Measurements from ENCODE around the gene MRPL20.

The MRPL20 gene

GRCh38 chr1:1411626-1412025 lies 4.5 kb upstream of the MRPL20 start:
- TF ChIP-seq CREB1 (IDR thresholded peaks at IDR 0.05; ENCODE audit: low read depth) (no peak), EP300 (IDR thresholded peaks at IDR 0.05; ENCODE audit: borderline replicate concordance) (no peak), MAX (IDR thresholded peaks at IDR 0.05) (no peak), TEAD4 (IDR thresholded peaks at IDR 0.05) (no peak), FOXM1 (IDR thresholded peaks at IDR 0.05; ENCODE audit: borderline replicate concordance, low read depth) (no peak), YY1 (IDR thresholded peaks at IDR 0.05; ENCODE audit: low read depth) (no peak), CEBPB (IDR thresholded peaks at IDR 0.05) (no peak), TAF1 (IDR thresholded peaks at IDR 0.05; ENCODE audit: low read depth) (no peak), RAD21 (IDR thresholded peaks at IDR 0.05; ENCODE audit: low read depth) (no peak), NFIC (IDR thresholded peaks at IDR 0.05) (no peak), ZBTB7A (IDR thresholded peaks at IDR 0.05; ENCODE audit: low read depth) (no peak), TCF12 (IDR thresholded peaks at IDR 0.05; ENCODE audit: low read depth) (no peak), EGR1 (IDR thresholded peaks at IDR 0.05) (no peak)
- TF ChIP-seq, protein P1, sequence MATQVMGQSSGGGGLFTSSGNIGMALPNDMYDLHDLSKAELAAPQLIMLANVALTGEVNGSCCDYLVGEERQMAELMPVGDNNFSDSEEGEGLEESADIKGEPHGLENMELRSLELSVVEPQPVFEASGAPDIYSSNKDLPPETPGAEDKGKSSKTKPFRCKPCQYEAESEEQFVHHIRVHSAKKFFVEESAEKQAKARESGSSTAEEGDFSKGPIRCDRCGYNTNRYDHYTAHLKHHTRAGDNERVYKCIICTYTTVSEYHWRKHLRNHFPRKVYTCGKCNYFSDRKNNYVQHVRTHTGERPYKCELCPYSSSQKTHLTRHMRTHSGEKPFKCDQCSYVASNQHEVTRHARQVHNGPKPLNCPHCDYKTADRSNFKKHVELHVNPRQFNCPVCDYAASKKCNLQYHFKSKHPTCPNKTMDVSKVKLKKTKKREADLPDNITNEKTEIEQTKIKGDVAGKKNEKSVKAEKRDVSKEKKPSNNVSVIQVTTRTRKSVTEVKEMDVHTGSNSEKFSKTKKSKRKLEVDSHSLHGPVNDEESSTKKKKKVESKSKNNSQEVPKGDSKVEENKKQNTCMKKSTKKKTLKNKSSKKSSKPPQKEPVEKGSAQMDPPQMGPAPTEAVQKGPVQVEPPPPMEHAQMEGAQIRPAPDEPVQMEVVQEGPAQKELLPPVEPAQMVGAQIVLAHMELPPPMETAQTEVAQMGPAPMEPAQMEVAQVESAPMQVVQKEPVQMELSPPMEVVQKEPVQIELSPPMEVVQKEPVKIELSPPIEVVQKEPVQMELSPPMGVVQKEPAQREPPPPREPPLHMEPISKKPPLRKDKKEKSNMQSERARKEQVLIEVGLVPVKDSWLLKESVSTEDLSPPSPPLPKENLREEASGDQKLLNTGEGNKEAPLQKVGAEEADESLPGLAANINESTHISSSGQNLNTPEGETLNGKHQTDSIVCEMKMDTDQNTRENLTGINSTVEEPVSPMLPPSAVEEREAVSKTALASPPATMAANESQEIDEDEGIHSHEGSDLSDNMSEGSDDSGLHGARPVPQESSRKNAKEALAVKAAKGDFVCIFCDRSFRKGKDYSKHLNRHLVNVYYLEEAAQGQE (IDR thresholded peaks at IDR 0.05; ENCODE audit: low read depth) = no peak
- TF ChIP-seq, protein P2, sequence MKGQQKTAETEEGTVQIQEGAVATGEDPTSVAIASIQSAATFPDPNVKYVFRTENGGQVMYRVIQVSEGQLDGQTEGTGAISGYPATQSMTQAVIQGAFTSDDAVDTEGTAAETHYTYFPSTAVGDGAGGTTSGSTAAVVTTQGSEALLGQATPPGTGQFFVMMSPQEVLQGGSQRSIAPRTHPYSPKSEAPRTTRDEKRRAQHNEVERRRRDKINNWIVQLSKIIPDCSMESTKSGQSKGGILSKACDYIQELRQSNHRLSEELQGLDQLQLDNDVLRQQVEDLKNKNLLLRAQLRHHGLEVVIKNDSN (IDR thresholded peaks at IDR 0.05) = no peak

DNA sequence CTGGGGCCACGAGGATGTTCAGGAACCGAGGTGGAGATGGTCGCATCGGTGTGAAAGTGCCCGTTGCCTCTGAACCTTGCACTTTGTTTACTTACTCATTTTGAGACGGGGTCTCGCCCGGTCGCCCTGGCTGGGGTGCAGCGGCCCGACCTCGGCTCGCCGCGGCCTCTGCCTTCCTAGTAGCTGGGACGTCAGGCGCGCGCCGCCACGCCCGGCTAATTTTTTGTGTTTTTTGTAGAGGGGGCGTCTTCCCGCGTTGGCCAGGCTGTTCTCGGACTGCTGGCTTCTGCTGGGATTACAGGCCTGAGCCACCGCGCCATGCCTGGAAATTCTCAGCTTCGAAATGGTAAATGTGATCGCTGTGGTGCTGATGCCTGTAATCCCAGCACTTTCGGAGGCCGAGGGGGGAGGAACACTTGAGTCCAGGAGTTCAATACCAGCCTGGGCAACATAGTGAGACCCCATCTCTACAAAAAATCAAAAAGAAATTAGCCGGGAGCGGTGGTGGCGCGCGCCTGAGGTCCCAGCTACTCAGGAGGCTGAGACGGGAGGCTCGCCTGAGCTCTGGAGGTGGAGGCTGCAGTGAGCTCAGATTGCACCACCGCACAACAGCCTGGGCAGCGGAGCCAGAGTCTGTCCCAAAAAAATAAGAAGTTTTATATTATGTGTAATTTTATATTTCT lies 684 bp upstream of the MRPL20 start:
- no peak for TF ChIP-seq RAD21 (IDR thresholded peaks at IDR 0.05; ENCODE audit: low read depth)
- no peak for TF ChIP-seq YY1 (IDR thresholded peaks at IDR 0.05; ENCODE audit: low read depth)
- TF ChIP-seq CEBPB (IDR thresholded peaks at IDR 0.05) = no peak
- TF ChIP-seq NFIC (IDR thresholded peaks at IDR 0.05) = no peak
- no peak for TF ChIP-seq TEAD4 (IDR thresholded peaks at IDR 0.05)
- TF ChIP-seq CREB1 (IDR thresholded peaks at IDR 0.05; ENCODE audit: low read depth) = no peak
- no peak for TF ChIP-seq TCF12 (IDR thresholded peaks at IDR 0.05; ENCODE audit: low read depth)
- TF ChIP-seq TAF1 (IDR thresholded peaks at IDR 0.05; ENCODE audit: low read depth) = no peak
- TF ChIP-seq EGR1 (IDR thresholded peaks at IDR 0.05) = no peak
- TF ChIP-seq, protein P1 (IDR thresholded peaks at IDR 0.05; ENCODE audit: low read depth) = no peak
- TF ChIP-seq FOXM1 (IDR thresholded peaks at IDR 0.05; ENCODE audit: borderline replicate concordance, low read depth) = no peak
- no peak for TF ChIP-seq EP300 (IDR thresholded peaks at IDR 0.05; ENCODE audit: borderline replicate concordance)
- no peak for TF ChIP-seq MAX (IDR thresholded peaks at IDR 0.05)
- TF ChIP-seq, protein P2 (IDR thresholded peaks at IDR 0.05) = no peak
- TF ChIP-seq ZBTB7A (IDR thresholded peaks at IDR 0.05; ENCODE audit: low read depth) = no peak

DNA sequence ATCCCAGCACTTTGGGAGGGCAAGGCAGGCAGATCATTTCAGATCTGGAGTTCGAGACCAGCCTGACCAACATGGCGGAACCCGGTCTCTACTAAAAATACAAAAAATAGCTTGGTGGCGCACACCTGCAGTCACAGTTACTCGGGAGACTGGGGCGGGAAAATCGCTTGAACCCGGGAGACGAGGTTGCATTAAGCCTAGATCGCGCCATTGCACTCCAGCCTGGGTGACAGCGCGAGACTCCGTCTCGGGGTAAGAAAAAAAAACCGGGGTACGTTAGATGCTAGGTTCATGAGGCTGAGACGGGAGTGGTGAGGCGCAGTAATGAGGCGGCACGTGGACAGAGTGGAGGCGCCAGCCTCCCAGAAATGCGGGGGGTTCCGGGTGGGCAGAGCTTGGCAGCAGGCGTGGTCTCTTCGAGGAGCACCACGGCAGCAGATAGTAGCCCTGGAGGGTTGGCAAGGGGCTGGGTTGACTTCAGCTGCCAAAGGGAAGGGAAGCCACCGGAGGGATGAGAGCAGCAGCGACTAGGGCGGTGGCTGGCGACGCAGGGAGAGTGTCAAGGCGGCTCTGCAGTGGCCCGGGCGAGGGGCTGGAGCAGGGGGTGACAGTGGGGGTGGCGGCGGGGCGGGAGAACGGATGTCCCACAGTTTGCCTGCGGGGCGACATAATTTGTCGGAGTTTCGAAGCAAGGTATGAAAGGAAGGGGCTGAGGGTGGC lies 832 bp downstream of the MRPL20 start:
- no peak for TF ChIP-seq RAD21 (IDR thresholded peaks at IDR 0.05; ENCODE audit: low read depth)
- TF ChIP-seq YY1 (IDR thresholded peaks at IDR 0.05; ENCODE audit: low read depth) = no peak

DNA sequence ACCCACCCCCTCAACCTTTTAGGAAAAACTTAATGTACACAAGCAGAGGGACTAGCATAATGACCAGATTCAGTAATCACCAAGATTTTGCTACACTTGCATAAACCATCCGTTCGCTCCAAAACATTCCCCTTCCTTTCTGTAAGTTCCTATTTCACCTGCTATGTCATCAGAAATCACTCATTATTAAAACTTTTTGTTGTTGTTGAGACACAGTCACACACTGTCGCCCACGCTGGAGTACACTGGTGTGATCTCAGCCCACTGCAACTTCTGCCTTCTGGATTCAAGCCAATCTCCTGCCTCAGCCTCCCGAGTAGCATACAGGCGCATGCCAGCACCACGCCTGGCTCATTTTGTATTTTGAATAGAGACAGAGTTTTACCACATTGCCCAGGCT lies 3.4 kb downstream of the MRPL20 start:
- TF ChIP-seq, protein P1 (IDR thresholded peaks at IDR 0.05; ENCODE audit: low read depth) = no peak
- TF ChIP-seq YY1 (IDR thresholded peaks at IDR 0.05; ENCODE audit: low read depth) = no peak
- no peak for TF ChIP-seq EGR1 (IDR thresholded peaks at IDR 0.05)
- TF ChIP-seq CEBPB (IDR thresholded peaks at IDR 0.05) = no peak
- TF ChIP-seq CREB1 (IDR thresholded peaks at IDR 0.05; ENCODE audit: low read depth) = no peak
- TF ChIP-seq TEAD4 (IDR thresholded peaks at IDR 0.05) = no peak
- TF ChIP-seq MAX (IDR thresholded peaks at IDR 0.05) = no peak
- no peak for TF ChIP-seq NFIC (IDR thresholded peaks at IDR 0.05)
- TF ChIP-seq ZBTB7A (IDR thresholded peaks at IDR 0.05; ENCODE audit: low read depth) = no peak
- TF ChIP-seq EP300 (IDR thresholded peaks at IDR 0.05; ENCODE audit: borderline replicate concordance) = no peak
- TF ChIP-seq, protein P2 (IDR thresholded peaks at IDR 0.05) = no peak
- TF ChIP-seq FOXM1 (IDR thresholded peaks at IDR 0.05; ENCODE audit: borderline replicate concordance, low read depth) = no peak
- no peak for TF ChIP-seq RAD21 (IDR thresholded peaks at IDR 0.05; ENCODE audit: low read depth)
- no peak for TF ChIP-seq TCF12 (IDR thresholded peaks at IDR 0.05; ENCODE audit: low read depth)
- no peak for TF ChIP-seq TAF1 (IDR thresholded peaks at IDR 0.05; ENCODE audit: low read depth)

Data from Ishikawa (cell line).